HEK293T (cell line): ENCODE results near the gene METTL23.

Source experiments
- CTCF ChIA-PET: fragments of 350-600 bp; formaldehyde crosslinking; extraction: SDS; loops from one replicate; lab custom pipeline; 2021; ENCODE audit warnings: antibody characterized with exemption, inconsistent platforms; lab: Yijun Ruan, JAX
- POLR2A ChIA-PET: fragments of 350-600 bp; formaldehyde crosslinking; extraction: SDS; loops from one replicate; lab custom pipeline; 2020; ENCODE audit warnings: antibody characterized with exemption, inconsistent platforms; lab: Yijun Ruan, JAX
- DNase-seq: peaks from one replicate; pipeline ENCODE4 v3.0.0; 2012; ENCODE audit warnings: mixed read lengths; ENCODE audit errors: extremely low spot score
- ARNT ChIP-seq: fragments of 450-650 bp; IDR thresholded peaks from 2 replicates; pipeline ENCODE4 v1.6.1; 2017; ENCODE audit warnings: mild to moderate bottlenecking
- BHLHE40 ChIP-seq: fragments of 450-650 bp; IDR thresholded peaks from 2 replicates; pipeline ENCODE4 v1.6.1; 2016; ENCODE audit warnings: mild to moderate bottlenecking, moderate library complexity, borderline replicate concordance
- CTBP1 ChIP-seq: fragments of 450-650 bp; IDR thresholded peaks from 2 replicates; pipeline ENCODE4 v1.6.1; 2016; ENCODE audit warnings: borderline replicate concordance
- ELF4 ChIP-seq: fragments of 450-650 bp; IDR thresholded peaks from 2 replicates; pipeline ENCODE4 v1.6.1; 2017; ENCODE audit warnings: antibody characterized with exemption
- FOXA1 ChIP-seq: fragments of 450-650 bp; IDR thresholded peaks from 2 replicates; pipeline ENCODE4 v1.6.1; 2016; ENCODE audit warnings: mild to moderate bottlenecking
- FOXK2 ChIP-seq: fragments of 450-650 bp; IDR thresholded peaks from 2 replicates; pipeline ENCODE4 v1.6.1; 2016; ENCODE audit warnings: mild to moderate bottlenecking
- FOXM1 ChIP-seq: fragments of 450-650 bp; IDR thresholded peaks from 2 replicates; pipeline ENCODE4 v1.6.1; 2017; ENCODE audit warnings: mild to moderate bottlenecking, borderline replicate concordance
- HDGF ChIP-seq: fragments of 450-650 bp; IDR thresholded peaks from 2 replicates; pipeline ENCODE4 v1.6.1; 2017; ENCODE audit warnings: antibody characterized with exemption, borderline replicate concordance
- L3MBTL2 ChIP-seq: fragments of 450-650 bp; conservative IDR thresholded peaks from 2 replicates; pipeline ENCODE4 v1.6.1; 2016; ENCODE audit warnings: mild to moderate bottlenecking
- LEF1 ChIP-seq: fragments of 450-650 bp; IDR thresholded peaks from 2 replicates; pipeline ENCODE4 v1.6.1; 2017; ENCODE audit warnings: mild to moderate bottlenecking, borderline replicate concordance
- NFRKB ChIP-seq: fragments of 450-650 bp; IDR thresholded peaks from 2 replicates; pipeline ENCODE4 v1.6.1; 2016; ENCODE audit warnings: mild to moderate bottlenecking, moderate library complexity
- SP1 ChIP-seq: fragments of 450-650 bp; IDR thresholded peaks from 2 replicates; pipeline ENCODE4 v1.6.1; 2017
- SUZ12 ChIP-seq: fragments of 450-650 bp; IDR thresholded peaks from 2 replicates; pipeline ENCODE4 v1.6.1; 2016; ENCODE audit warnings: mild to moderate bottlenecking
- TARDBP ChIP-seq: fragments of 450-650 bp; IDR thresholded peaks from 2 replicates; pipeline ENCODE4 v1.6.1; 2016
- ZNF384 ChIP-seq: fragments of 450-650 bp; IDR thresholded peaks from 2 replicates; pipeline ENCODE4 v1.6.1; 2016
- TF ChIP-seq, protein P1 (sequence below): fragments of 450-650 bp; IDR thresholded peaks from 2 replicates; pipeline ENCODE4 v1.6.1; 2016

The METTL23 gene

DNA sequence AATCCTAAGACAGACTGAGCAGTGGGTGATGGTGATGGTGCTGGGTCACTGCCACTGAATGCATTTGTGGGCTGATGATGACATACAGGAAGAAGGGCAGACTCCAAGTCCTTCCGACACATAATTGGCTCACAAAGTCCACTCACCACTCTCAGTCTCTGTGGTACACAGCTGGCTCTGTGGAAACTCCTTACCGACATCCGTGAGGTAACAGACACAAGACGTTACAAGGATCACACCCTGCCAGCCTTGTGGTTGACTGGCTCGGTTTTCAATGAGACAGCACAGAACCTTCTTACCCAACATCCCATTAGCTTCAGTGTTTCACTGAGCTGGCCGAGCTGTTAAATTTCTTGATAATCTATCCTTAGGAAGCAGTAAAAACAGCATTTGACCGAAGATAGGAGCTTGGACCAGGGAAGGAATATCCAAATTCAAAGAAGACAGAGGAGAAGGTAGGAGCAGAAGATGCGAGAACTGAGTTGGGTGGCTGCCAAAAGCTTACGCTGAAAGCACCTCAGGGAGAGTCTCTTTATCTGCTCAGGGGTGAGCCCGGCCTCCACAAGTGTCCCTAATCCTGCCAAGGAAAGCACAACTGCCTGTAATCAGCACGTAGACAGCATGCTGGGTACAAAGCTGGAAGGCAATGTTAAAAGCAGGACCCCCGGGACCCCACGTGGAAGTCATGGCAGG, 10.3 kb upstream of the METTL23 start:
- TF ChIP-seq, protein P1, sequence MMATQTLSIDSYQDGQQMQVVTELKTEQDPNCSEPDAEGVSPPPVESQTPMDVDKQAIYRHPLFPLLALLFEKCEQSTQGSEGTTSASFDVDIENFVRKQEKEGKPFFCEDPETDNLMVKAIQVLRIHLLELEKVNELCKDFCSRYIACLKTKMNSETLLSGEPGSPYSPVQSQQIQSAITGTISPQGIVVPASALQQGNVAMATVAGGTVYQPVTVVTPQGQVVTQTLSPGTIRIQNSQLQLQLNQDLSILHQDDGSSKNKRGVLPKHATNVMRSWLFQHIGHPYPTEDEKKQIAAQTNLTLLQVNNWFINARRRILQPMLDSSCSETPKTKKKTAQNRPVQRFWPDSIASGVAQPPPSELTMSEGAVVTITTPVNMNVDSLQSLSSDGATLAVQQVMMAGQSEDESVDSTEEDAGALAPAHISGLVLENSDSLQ: no peak
- no peak for TF ChIP-seq SP1
- TF ChIP-seq NFRKB: no peak
- TF ChIP-seq CTBP1: no peak
- no peak for TF ChIP-seq ARNT
- no peak for TF ChIP-seq LEF1
- TF ChIP-seq TARDBP: no peak
- TF ChIP-seq HDGF: no peak
- TF ChIP-seq L3MBTL2: no peak
- no peak for TF ChIP-seq FOXK2
- TF ChIP-seq BHLHE40: no peak
- no peak for TF ChIP-seq ELF4
- no peak for TF ChIP-seq FOXA1
- TF ChIP-seq ZNF384: no peak
- ChIA-PET CTCF (no interaction called here), POLR2A (interaction anchor here (0.8 to 3.0 kb wide), 8 partner anchors 10 to 159 kb away, joined by 3 to 12 read pairs (median 4); partner anchors contain the start of genes MFSD11 and SRSF2)
- DNase-seq: no peak

DNA sequence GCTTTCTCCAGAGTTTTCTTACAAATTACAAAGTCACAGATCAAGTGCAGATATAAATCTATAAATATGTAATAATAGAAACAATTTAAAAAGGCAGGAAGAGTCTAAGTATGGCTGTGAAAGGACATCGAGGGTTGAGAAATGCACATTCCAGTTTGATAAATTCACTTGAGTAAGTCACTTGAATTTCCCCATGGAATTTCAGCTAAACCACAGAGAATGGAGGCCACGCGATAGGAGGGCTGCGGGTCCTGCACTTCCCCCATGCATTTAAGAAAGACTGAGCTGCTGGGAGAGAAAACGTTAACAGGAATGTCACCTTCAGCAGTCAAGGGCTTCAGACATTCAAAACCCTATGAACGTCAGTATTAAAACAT, 9.8 kb upstream of the METTL23 start:
- ChIA-PET CTCF (no interaction called here), POLR2A (interaction anchor here (0.8 to 3.0 kb wide), 7 partner anchors 9 to 159 kb away, joined by 3 to 12 read pairs (median 4); partner anchors contain the start of genes MFSD11 and SRSF2)
- no peak for DNase-seq
- no peak for TF ChIP-seq FOXM1
- TF ChIP-seq NFRKB: no peak
- no peak for TF ChIP-seq L3MBTL2
- no peak for TF ChIP-seq ELF4
- TF ChIP-seq HDGF: no peak
- no peak for TF ChIP-seq ZNF384

DNA sequence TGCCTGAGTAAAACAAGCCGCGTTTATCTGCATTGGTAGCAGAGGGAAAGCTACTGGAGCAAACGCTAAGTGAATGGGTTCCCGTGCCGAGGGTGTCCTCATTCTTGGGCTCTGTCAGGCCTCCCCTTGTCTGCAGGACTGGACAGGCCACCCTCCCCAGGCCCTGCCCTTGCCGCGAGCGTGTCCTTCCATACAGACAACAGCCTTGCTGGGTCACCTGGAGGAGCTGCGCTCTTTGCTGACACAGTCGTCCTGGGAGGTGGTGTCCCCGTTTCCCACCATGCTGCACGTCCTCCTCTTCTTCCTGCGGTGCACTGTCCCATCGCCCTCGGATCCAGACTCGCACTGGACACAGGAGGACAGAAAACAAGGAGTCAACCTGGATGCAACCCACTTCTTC, 8.1 kb upstream of the METTL23 start:
- POLR2A ChIA-PET: interaction anchor here (0.8 to 3.0 kb wide), 4 partner anchors 8 to 19 kb away, joined by 3 to 9 read pairs (median 6); partner anchors contain the start of genes MFSD11, MXRA7 and SRSF2
- no peak for DNase-seq
- CTCF ChIA-PET: no interaction called here
- TF ChIP-seq FOXK2 (no peak), CTBP1 (no peak), FOXM1 (no peak), NFRKB (no peak), ZNF384 (no peak), SP1 (no peak), BHLHE40 (no peak), SUZ12 (no peak), TARDBP (no peak), LEF1 (no peak), L3MBTL2 (no peak), HDGF (no peak)
- TF ChIP-seq, protein P1: no peak

DNA sequence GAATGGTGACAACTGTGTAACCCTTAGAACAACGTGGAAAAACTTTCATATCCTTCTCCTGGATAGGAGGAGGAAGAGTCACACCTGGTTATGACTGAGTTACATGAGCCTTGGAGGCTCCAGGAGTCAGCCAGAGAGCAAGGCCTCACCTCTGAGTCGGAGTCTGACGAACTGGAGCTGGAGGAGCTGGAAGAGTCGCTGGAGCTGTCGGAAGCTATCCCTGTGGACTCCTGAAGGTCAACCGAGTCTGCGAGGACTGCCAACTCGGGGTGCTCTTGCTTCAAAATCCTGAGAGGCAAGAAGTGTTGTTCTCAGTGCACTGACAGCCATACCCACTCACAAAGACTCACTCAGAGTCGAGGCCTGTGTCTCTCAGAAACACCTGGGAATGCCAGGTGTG, 6.4 kb upstream of the METTL23 start:
- TF ChIP-seq FOXM1 (no peak), SUZ12 (no peak)
- ChIA-PET POLR2A (interaction anchor here (0.9 to 1.9 kb wide), 2 partner anchors 9 to 17 kb away, joined by 3 to 9 read pairs; partner anchors contain the start of genes MXRA7 and SRSF2), CTCF (no interaction called here)
- no peak for DNase-seq

DNA sequence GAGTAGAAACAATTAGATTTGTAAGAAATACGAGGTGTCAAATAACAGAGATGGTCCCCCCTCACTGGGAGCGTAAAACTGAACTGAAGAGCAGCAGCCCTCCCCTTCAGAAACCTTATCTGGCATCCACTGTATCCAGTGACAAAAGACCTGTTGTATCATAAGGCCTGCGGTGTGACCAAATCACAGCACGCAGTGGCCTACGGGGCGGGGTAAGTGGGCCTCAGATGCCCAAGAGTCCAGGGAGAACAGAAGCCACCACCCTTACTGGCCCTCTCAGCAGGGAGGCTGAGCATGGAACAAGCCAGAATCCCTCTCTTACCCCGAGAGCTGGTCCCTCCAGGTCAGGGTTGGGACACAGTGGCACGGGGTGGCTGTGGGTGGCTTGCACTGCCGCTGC, 5.7 kb upstream of the METTL23 start:
- DNase-seq: no peak
- POLR2A ChIA-PET: interaction anchor here (1.8 kb wide), 1 partner anchor 50 kb away, joined by 4 read pairs; no protein-coding TSS in a partner anchor
- CTCF ChIA-PET: interaction anchor here (0.5 kb wide), 1 partner anchor 90 kb away, joined by 3 read pairs; no protein-coding TSS in a partner anchor
- no peak for TF ChIP-seq L3MBTL2
- no peak for TF ChIP-seq ZNF384
- TF ChIP-seq CTBP1: no peak
- TF ChIP-seq SP1: no peak

DNA sequence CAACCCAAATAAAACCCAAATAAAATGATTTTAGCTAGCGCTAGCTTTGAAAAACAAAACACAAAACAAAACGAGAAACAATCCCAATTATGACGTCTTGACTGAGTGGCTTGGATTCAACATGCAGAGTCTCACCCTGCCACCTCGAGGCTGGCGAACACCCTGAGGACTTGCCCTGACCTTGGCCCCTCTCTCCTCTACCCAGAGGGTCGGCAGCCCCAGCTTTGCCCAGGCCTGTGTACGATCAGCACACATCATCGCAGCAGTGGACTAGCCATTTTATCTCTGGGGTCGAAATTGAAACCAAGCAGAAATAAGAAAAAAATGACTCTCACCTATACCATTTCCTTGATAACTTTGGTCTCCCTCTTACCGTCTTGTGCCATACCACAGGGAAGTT, 5.2 kb upstream of the METTL23 start:
- ChIA-PET POLR2A (interaction anchor here (1.8 kb wide), 1 partner anchor 50 kb away, joined by 4 read pairs; no protein-coding TSS in a partner anchor), CTCF (no interaction called here)
- no peak for TF ChIP-seq ZNF384
- no peak for TF ChIP-seq ARNT
- TF ChIP-seq HDGF: no peak
- TF ChIP-seq FOXK2: no peak
- TF ChIP-seq ELF4: no peak
- TF ChIP-seq FOXM1: no peak
- TF ChIP-seq CTBP1: no peak
- TF ChIP-seq FOXA1: no peak
- TF ChIP-seq BHLHE40: no peak
- no peak for TF ChIP-seq SUZ12
- TF ChIP-seq LEF1: no peak
- no peak for TF ChIP-seq SP1
- no peak for TF ChIP-seq L3MBTL2
- TF ChIP-seq NFRKB: no peak
- TF ChIP-seq TARDBP: no peak
- TF ChIP-seq, protein P1: no peak
- no peak for DNase-seq
